ENCODE data around the gene RASAL2. TPM values are rescaled to one million over a fixed set of nuclear protein-coding genes. Genes with fewer than 3 reads are reported as not detected.
"Not testable (repeated sequence)": the region's sequence is repeated elsewhere in the genome, so short reads cannot be mapped to it uniquely, and the experiment has no call there.

RASAL2 gene
- total and polyA plus RNA-seq, 2 of the 13 experiments (the other 11 are each of a cell fraction or from before 2014, with no cell fraction given) = 5.4 to 5.9 TPM

DNA sequence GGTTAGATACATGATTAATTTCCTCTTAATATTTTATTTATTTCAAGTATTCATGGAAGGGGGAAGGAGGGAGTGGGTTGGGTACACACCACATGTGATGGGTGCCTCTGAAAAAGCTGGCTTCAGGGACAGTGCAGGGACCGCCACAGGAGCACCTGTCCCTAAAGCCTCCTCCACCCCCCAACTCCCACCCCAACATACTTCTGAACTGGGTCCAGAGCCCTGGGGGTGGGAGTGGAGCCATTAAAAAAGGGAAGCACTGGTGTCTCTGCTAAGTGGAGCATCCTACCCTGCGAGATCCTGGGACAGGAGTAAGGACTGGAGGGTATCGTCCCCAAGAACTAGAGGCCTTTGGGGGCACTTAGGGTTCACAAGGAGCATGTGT lies 408.4 kb downstream of the RASAL2 start:
- no TSS peak for BruUV-seq (replicated peaks)

DNA sequence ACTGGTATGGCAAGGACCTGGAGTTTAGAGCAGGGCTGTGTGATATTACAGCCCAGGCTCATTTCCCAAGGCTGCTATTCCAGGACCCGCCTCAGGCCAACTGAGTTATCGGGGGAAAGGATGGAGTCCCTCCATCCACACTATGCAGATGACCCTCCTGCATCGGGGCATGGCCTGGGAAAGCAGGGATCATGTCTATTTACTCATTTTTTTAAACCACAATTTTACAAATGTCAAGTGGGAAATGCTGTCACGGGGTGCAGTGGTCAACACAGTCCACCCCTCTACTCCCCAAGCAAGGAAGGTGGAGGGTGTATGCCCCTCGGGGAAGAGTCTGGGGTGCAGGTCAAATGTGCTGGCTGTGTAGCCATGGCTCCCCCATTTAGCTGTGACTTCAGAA lies 409.0 kb downstream of the RASAL2 start:
- Histone ChIP-seq H3K4me2 (ENCODE audit: low read depth, low read length) (no peak overlapping the region), H3K27ac (ENCODE audit: extremely low read length, insufficient read depth, low read length) (no peak overlapping the region), H3K4me3 (replicated peaks in 1 of 3; ENCODE audit: insufficient read depth in 1 of 3, low read depth in 2 of 3, low read length in 3 of 3) (no peak overlapping the region), H3K4me1 (ENCODE audit: insufficient read depth, low read length) (peaks cover 16% of the 10 kb centered on the region; the same call in 1 of the 2 replicates), H4K20me1 (ENCODE audit: insufficient read depth, low read length) (no peaks in the 10 kb centered on the region), H3K79me2 (ENCODE audit: insufficient read depth, low read length) (no peaks in the 10 kb centered on the region), H3K9ac (ENCODE audit: insufficient read depth, low read depth, low read length) (no peak overlapping the region), H3K36me3 (replicated peaks in 1 of 2; ENCODE audit: control insufficient read depth in 1 of 2, insufficient read depth in 2 of 2, low read length in 2 of 2) (no peaks in the 10 kb centered on the region), H2AFZ (ENCODE audit: low read length) (no peak overlapping the region), H3K27me3 (ENCODE audit: control insufficient read depth in 1 of 2, insufficient read depth in 2 of 2, low read length in 2 of 2) (peaks cover 0 to 4% of the 10 kb centered on the region in 2 experiments; a peak in 3 of 5 replicates), H3K9me3 (ENCODE audit: low read length) (no peaks in the 10 kb centered on the region)
- in situ Hi-C loops (cut with HindIII; ENCODE audit: extremely low pct_ligation_motif_present, low pct_unique_long_range_greater_than_20kb) (loop anchor here (10.0 kb wide), 1 partner anchor 208 kb away; no protein-coding TSS in a partner anchor), intact Hi-C loops (cut with micrococcal nuclease; ENCODE audit: unreplicated experiment) (no loop called here)
- FAIRE-seq (no peak), ATAC-seq (no peak), DNase-seq (ENCODE audit: low spot score) (no peak)
- WGBS (ENCODE audit: low lambda C conversion rate) = 5% methylated on average over 4 of the region's 5 CpGs
- no TSS peak for BruUV-seq (replicated peaks)
- ChIA-PET POLR2A (no interaction called here), CTCF (ENCODE audit: low intra/inter-chr PET ratio, low total read pairs) (no interaction called here)
- TF ChIP-seq TARDBP (CRISPR knock-in tag; IDR thresholded peaks at IDR 0.05) (no peak), NAIF1 (CRISPR knock-in tag; IDR thresholded peaks at IDR 0.05; ENCODE audit: borderline replicate concordance) (no peak)

More for the DNA sequence above, 408.4 kb downstream of the RASAL2 start:
- DNase-seq (ENCODE audit: low spot score) (no peak), ATAC-seq (no peak), FAIRE-seq (no peak)
- CTCF ChIA-PET (ENCODE audit: low intra/inter-chr PET ratio, low total read pairs) = interaction anchor here (1.2 to 1.3 kb wide), 3 partner anchors 191 to 203 kb away, joined by 3 to 7 read pairs (median 4); no protein-coding TSS in a partner anchor
- intact Hi-C loops (cut with micrococcal nuclease; ENCODE audit: unreplicated experiment) (no loop called here), in situ Hi-C loops (cut with HindIII; ENCODE audit: extremely low pct_ligation_motif_present, low pct_unique_long_range_greater_than_20kb) (loop anchor here (10.0 kb wide), 1 partner anchor 208 kb away; no protein-coding TSS in a partner anchor)
- no peak for TF ChIP-seq ASH2L (IDR thresholded peaks at IDR 0.05; ENCODE audit: insufficient read length, low read depth, low read length)
- no peak overlapping the region for H3K4me3 ChIP-seq (replicated peaks in 1 of 3; ENCODE audit: insufficient read depth in 1 of 3, low read depth in 2 of 3, low read length in 3 of 3)
- WGBS (ENCODE audit: low lambda C conversion rate) = 65% methylated on average over 3 of the region's 3 CpGs
- no peaks in the 10 kb centered on the region for H3K9me3 ChIP-seq (ENCODE audit: low read length)
- H2AFZ ChIP-seq (ENCODE audit: low read length) = no peak overlapping the region
- H3K27me3 ChIP-seq (ENCODE audit: control insufficient read depth in 1 of 2, insufficient read depth in 2 of 2, low read length in 2 of 2) = peaks cover 0 to 10% of the 10 kb centered on the region in 2 experiments; a peak in 3 of 5 replicates
- H3K4me2 ChIP-seq (ENCODE audit: low read depth, low read length) = no peak overlapping the region
- no peak overlapping the region for H3K27ac ChIP-seq (ENCODE audit: extremely low read length, insufficient read depth, low read length)
- no peaks in the 10 kb centered on the region for H3K79me2 ChIP-seq (ENCODE audit: insufficient read depth, low read length)
- no peaks in the 10 kb centered on the region for H3K36me3 ChIP-seq (replicated peaks in 1 of 2; ENCODE audit: control insufficient read depth in 1 of 2, insufficient read depth in 2 of 2, low read length in 2 of 2)
- H4K20me1 ChIP-seq (ENCODE audit: insufficient read depth, low read length) = no peaks in the 10 kb centered on the region
- POLR2A ChIA-PET = no interaction called here
- H3K4me1 ChIP-seq (ENCODE audit: insufficient read depth, low read length) = peaks cover 16% of the 10 kb centered on the region; the same call in 1 of the 2 replicates
- no peak overlapping the region for H3K9ac ChIP-seq (ENCODE audit: insufficient read depth, low read depth, low read length)

DNA sequence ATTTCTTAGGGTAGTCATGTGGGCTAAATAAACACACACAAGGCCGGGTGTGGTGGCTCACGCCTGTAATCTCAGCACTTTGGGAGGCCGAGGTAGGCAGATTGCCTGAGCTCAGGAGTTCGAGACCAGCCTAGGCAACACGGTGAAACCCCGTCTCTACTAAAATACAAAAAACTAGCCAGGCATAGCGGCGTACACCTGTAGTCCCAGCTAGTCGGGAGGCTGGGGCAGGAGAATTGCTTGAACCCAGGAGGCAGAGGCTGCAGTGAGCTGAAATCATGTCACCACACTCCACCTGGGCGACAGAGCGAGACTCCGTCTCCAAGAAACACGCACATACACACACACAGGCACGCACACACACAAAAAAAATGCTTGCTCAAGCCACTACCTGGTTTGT lies 409.4 kb downstream of the RASAL2 start:
- intact Hi-C loops (cut with micrococcal nuclease; ENCODE audit: unreplicated experiment); H3K9ac ChIP-seq (ENCODE audit: insufficient read depth, low read depth, low read length); BruUV-seq (replicated peaks); DNase-seq (ENCODE audit: low spot score); H3K27me3 ChIP-seq (ENCODE audit: control insufficient read depth in 1 of 2, insufficient read depth in 2 of 2, low read length in 2 of 2); H3K79me2 ChIP-seq (ENCODE audit: insufficient read depth, low read length); H3K27ac ChIP-seq (ENCODE audit: extremely low read length, insufficient read depth, low read length); FAIRE-seq; H2AFZ ChIP-seq (ENCODE audit: low read length); CTCF ChIA-PET (ENCODE audit: low intra/inter-chr PET ratio, low total read pairs); H4K20me1 ChIP-seq (ENCODE audit: insufficient read depth, low read length); H3K4me2 ChIP-seq (ENCODE audit: low read depth, low read length); H3K9me3 ChIP-seq (ENCODE audit: low read length); ATAC-seq; POLR2A ChIA-PET; H3K4me3 ChIP-seq (replicated peaks in 1 of 3; ENCODE audit: insufficient read depth in 1 of 3, low read depth in 2 of 3, low read length in 3 of 3); H3K36me3 ChIP-seq (replicated peaks in 1 of 2; ENCODE audit: control insufficient read depth in 1 of 2, insufficient read depth in 2 of 2, low read length in 2 of 2): not testable (repeated sequence)
- peaks cover 16% of the 10 kb centered on the region; the same call in 1 of the 2 replicates for H3K4me1 ChIP-seq (ENCODE audit: insufficient read depth, low read length)
- in situ Hi-C loops (cut with HindIII; ENCODE audit: extremely low pct_ligation_motif_present, low pct_unique_long_range_greater_than_20kb) = loop anchor here (10.0 kb wide), 1 partner anchor 209 kb away; no protein-coding TSS in a partner anchor
- 59% methylated on average over 14 of the region's 14 CpGs for WGBS (ENCODE audit: low lambda C conversion rate)

Measured in HepG2 (cell line).